HG03025 (cell line): Measurements from ENCODE around the gene DGKA.

Source experiments
- ATAC-seq: cut with Tn5 transposase; IDR thresholded peaks from one replicate; pipeline ENCODE4 v1.9.1; 2021; ENCODE audit warnings: mild to moderate bottlenecking, moderate library complexity; ENCODE audit not compliant: unreplicated experiment, low FRiP score

The DGKA gene

GRCh38 chr12:55931317-55931779, 386 bp downstream of the DGKA start:
- no peak for ATAC-seq

- no peak for ATAC-seq
Measured at GRCh38 chr12:55931780-55932550, 1.0 kb downstream of the DGKA start.

- ATAC-seq = no peak
Measured at GRCh38 chr12:55932551-55932910, 1.6 kb downstream of the DGKA start.

GRCh38 chr12:55933169-55933798, 2.3 kb downstream of the DGKA start:
- ATAC-seq = no peak

GRCh38 chr12:55933799-55934742, 3.1 kb downstream of the DGKA start:
- ATAC-seq = no peak

GRCh38 chr12:55934773-55935172, 3.8 kb downstream of the DGKA start:
- no peak for ATAC-seq

GRCh38 chr12:55935738-55936151, 4.8 kb downstream of the DGKA start:
- no peak for ATAC-seq

GRCh38 chr12:55937981-55938380, 7.0 kb downstream of the DGKA start:
- ATAC-seq = no peak

- ATAC-seq = no peak
Measured at GRCh38 chr12:55938826-55939501, 8.0 kb downstream of the DGKA start.

GRCh38 chr12:55940065-55940732, 9.2 kb downstream of the DGKA start:
- peak; percentile 90 for ATAC-seq

- ATAC-seq = no peak
Measured at GRCh38 chr12:55942055-55942454, 11.1 kb downstream of the DGKA start.

- no peak for ATAC-seq
Measured at GRCh38 chr12:55942577-55943136, 11.7 kb downstream of the DGKA start.

- ATAC-seq = no peak
Measured at GRCh38 chr12:55946553-55946952, 15.6 kb downstream of the DGKA start.

- no peak for ATAC-seq
Measured at GRCh38 chr12:55955344-55955743, 24.4 kb downstream of the DGKA start.

GRCh38 chr12:55955800-55956508, 25.0 kb downstream of the DGKA start:
- ATAC-seq = no peak

GRCh38 chr12:55957106-55957859, 26.3 kb downstream of the DGKA start:
- ATAC-seq = no peak

- no peak for ATAC-seq
Measured at GRCh38 chr12:55963760-55964159, 32.8 kb downstream of the DGKA start.

- ATAC-seq = no peak
Measured at GRCh38 chr12:55965240-55965639, 34.3 kb downstream of the DGKA start.
